ENCODE results near the gene TMPRSS7.

- no peak for TF ChIP-seq EZH2phosphoT487 (conservative IDR thresholded peaks at IDR 0.05; ENCODE audit: low read length)
- TF ChIP-seq CTCF (IDR thresholded peaks at IDR 0.05; ENCODE audit: insufficient read depth, low read length, poor library complexity, severe bottlenecking): no peak
These were observed 67.4 kb downstream of the TMPRSS7 start for GRCh38 chr3:112101916-112102315.

Data from SU-DHL-6 (cell line).